ENCODE measurements around the gene LHFPL2. TPM values are rescaled to one million over a fixed set of nuclear protein-coding genes. Genes with fewer than 3 reads are reported as not detected.

Gene LHFPL2
- total and polyA plus RNA-seq, 12 donors: 2.4 to 14.9 (median 5.1) TPM

DNA sequence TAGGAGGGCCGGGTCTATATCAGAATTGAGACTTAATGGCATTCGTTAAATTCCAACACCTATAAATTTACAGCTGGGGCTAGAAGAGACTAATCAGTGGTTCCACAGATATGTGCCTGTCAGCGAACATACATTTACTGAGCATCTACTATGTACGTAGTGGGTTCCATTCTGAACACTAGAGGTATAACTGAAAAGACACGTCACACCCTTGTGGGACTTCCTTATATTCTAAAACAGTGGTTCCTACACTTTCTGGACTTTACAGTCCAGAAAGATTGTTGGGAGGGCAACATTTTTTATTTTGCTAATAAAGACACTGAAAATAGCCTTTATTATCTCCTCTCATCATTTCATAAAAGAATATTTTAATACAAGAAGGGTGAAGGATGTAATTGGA, 147.7 kb downstream of the LHFPL2 start:
- Histone ChIP-seq H3K27ac (no peak overlapping the region), H3K36me3 (no peaks in the 10 kb centered on the region), H3K4me3 (no peak overlapping the region), H3K9me3 (no peaks in the 10 kb centered on the region), H3K4me1 (peaks cover 17 to 87% (median 71%) of the 10 kb centered on the region in 9 donors), H3K27me3 (no peaks in the 10 kb centered on the region)
- TF ChIP-seq CTCF (IDR thresholded peaks at IDR 0.05): no peak
- ATAC-seq (no peak), DNase-seq (no peak)
- intact Hi-C loops (cut with DNase I): no loop called here
- WGBS, 2 donors: 95 to 96% methylated on average over 5 of the region's 5 CpGs

GRCh38 chr5:78500028-78500427, 148.5 kb downstream of the LHFPL2 start:
- peaks cover 12 to 84% (median 62%) of the 10 kb centered on the region in 9 donors for H3K4me1 ChIP-seq
- H3K36me3 ChIP-seq: no peaks in the 10 kb centered on the region
- no peak for TF ChIP-seq CTCF (IDR thresholded peaks at IDR 0.05)
- intact Hi-C loops (cut with DNase I): no loop called here
- no peak overlapping the region for H3K4me3 ChIP-seq
- DNase-seq (no peak), ATAC-seq (no peak)
- whole genome bisulfite sequencing, 2 donors: 96 to 98% methylated on average over 2 of the region's 2 CpGs
- no peaks in the 10 kb centered on the region for H3K9me3 ChIP-seq
- H3K27me3 ChIP-seq: no peaks in the 10 kb centered on the region
- H3K27ac ChIP-seq: no peak overlapping the region

DNA sequence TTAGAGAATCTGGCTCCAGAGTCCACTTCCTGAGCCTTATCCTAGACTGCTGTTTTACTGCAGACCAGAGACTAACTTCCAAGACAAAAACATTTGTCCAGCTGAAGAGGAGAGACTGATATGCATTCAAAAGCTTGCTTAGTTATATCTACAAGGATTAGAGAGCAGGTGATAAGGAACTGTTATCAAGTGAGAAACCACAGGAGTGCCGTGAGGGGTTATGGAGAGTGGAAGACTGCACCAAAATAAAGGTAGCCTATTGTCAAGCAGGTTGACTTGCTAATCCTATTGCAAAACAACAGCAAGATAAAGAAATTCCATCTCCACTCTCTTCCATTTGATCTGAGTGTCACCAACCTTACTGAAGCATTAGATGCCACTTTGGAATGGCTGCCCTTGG, 149.1 kb downstream of the LHFPL2 start:
- TF ChIP-seq CTCF (IDR thresholded peaks at IDR 0.05): no peak
- Histone ChIP-seq H3K27me3 (no peaks in the 10 kb centered on the region), H3K4me3 (no peak overlapping the region), H3K4me1 (peaks cover 6 to 79% (median 57%) of the 10 kb centered on the region in 9 donors), H3K9me3 (no peaks in the 10 kb centered on the region), H3K27ac (no peak overlapping the region), H3K36me3 (peaks cover 0 to 2% (median 0%) of the 10 kb centered on the region in 9 donors)
- no peak for ATAC-seq
- WGBS, 2 donors: 73 to 76% methylated on average over 1 of the region's 1 CpG
- intact Hi-C loops (cut with DNase I): no loop called here
- DNase-seq: no peak

DNA sequence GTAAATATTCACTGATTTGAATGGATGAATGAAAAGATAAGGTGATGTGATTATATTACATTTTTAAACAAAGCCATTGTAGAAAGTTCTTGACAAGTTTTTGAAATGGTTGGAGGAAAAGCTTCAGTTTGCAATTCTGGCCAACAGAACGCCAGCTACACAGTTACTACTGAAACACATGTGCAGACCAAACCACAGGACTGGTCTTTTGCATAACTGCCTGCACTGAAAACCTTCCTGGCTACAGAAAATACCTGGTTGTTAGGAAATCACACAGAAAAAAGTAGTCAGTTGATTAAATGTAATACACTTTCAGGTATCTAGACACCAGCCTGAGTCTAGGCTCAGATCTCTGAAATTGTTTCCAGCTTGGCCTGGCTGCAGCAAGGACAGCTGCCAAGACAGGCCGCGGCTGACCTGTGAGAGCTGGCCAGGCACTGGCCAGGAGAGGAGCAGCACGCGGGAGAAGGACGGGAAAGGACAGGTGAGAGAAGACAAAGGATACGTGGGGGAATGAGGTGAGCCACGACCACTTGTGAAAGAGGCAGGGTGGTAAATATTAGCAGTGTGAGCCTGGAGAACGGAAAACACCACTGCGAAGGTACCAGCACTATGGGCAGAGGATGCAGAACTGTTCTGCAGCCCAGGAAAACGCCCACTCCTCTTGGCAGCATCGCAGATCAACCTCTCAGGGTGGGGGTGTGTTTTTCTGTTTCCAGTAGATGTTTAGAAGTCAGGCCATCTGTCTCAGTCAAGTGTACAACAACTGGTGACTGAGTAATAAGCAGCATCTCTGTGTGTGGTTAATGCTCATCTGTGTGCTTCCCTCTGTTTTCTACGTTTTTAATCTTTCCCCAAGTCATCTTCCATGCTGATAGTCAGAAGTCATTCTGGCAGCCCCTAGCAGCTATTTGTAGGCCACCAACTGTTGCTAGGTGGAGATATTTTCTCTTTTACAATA, 150.7 kb downstream of the LHFPL2 start:
- H3K4me3 ChIP-seq: no peak overlapping the region
- H3K9me3 ChIP-seq: no peaks in the 10 kb centered on the region
- H3K36me3 ChIP-seq: peaks cover 0 to 18% (median 0%) of the 10 kb centered on the region in 9 donors
- no peaks in the 10 kb centered on the region for H3K27me3 ChIP-seq
- peak in 5 of 8 donors; percentile 45 to 70 (median 61) for ATAC-seq
- TF ChIP-seq CTCF (IDR thresholded peaks at IDR 0.05): no peak
- no peak for DNase-seq
- no peak overlapping the region for H3K27ac ChIP-seq
- 52 to 61% methylated on average over 13 of the region's 13 CpGs for WGBS, 2 donors
- intact Hi-C loops (cut with DNase I): no loop called here
- peaks cover 0 to 62% (median 45%) of the 10 kb centered on the region in 9 donors for H3K4me1 ChIP-seq
